Endothelial cell of umbilical vein (primary cell): Measurements from ENCODE around the gene ATF3.

Experiments
- CTCF ChIP-seq, 2 donors: IDR thresholded peaks; 1 replicate in 1 of 2; 2 replicates in 1 of 2; pipeline ENCODE4 v1.5.1; 2011; ENCODE audit warnings: low read length in 2 of 2, mild to moderate bottlenecking in 2 of 2, moderate library complexity in 2 of 2, control low read depth in 1 of 2, inconsistent platforms in 1 of 2, low read depth in 1 of 2; ENCODE audit not compliant: insufficient read depth in 1 of 2; ENCODE audit errors: extremely low read depth in 1 of 2
- EZH2 ChIP-seq: IDR thresholded peaks from 2 replicates; pipeline ENCODE4 v1.6.1; 2012; ENCODE audit warnings: borderline replicate concordance, low read depth, mild to moderate bottlenecking, moderate library complexity, low read length, inconsistent platforms; ENCODE audit not compliant: severe bottlenecking
- JUN ChIP-seq: IDR thresholded peaks from 2 replicates; pipeline ENCODE4 v1.6.1; 2011; ENCODE audit warnings: borderline replicate concordance, low read depth; ENCODE audit not compliant: insufficient read length, insufficient read depth
- MYC ChIP-seq: IDR thresholded peaks from one replicate; pipeline ENCODE4 v1.6.1; 2011; ENCODE audit warnings: mild to moderate bottlenecking, low read depth, low read length
- POLR2A ChIP-seq: IDR thresholded peaks from 2 replicates; pipeline ENCODE4 v1.6.1; 2012; ENCODE audit warnings: low read depth, mild to moderate bottlenecking, control low read depth, low read length
- POLR2AphosphoS5 ChIP-seq: IDR thresholded peaks from 2 replicates; pipeline ENCODE4 v1.6.1; 2012; ENCODE audit warnings: low read depth, mild to moderate bottlenecking, control low read depth, low read length, moderate library complexity; ENCODE audit not compliant: insufficient read depth

DNA sequence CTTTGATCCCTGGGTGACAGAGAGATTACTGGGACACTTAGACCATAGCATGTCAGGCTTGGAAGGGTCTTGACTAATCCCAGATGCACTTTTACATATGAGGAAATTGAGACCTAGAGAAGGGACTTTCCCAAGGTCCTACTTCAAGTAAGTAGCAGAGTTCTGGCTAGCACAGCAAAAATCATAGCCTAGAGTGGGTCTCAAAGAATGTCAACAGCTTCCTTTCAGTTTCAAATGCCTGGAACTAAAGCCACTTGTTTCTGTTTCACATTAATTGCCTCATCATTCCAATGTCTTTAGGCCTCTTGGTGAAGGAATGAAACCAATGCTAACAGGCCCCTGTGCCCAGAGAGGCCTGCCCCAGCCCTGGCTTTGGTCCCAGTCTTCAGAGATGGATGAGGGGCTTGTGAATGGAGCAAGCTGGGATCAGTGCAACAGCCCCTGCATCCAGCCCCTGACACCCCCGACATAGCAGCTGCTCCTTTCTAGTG is 26.6 kb downstream of the ATF3 start:
- TF ChIP-seq CTCF (IDR thresholded peaks at IDR 0.05; ENCODE audit: extremely low read depth in 1 of 2, insufficient read depth in 1 of 2, low read depth in 1 of 2, low read length in 2 of 2): no peak
- TF ChIP-seq POLR2A: no peak
- TF ChIP-seq POLR2AphosphoS5: no peak
- no peak for TF ChIP-seq EZH2
- TF ChIP-seq JUN: no peak
- no peak for TF ChIP-seq MYC
